ENCODE results near the gene OMD. TPM values are rescaled to one million over a fixed set of nuclear protein-coding genes. Genes with fewer than 3 reads are reported as not detected.

OMD gene
- total and polyA plus RNA-seq, 2 of the 8 experiments (the other 6 are each of a cell fraction or from before 2014, with no cell fraction given) = not detected

DNA sequence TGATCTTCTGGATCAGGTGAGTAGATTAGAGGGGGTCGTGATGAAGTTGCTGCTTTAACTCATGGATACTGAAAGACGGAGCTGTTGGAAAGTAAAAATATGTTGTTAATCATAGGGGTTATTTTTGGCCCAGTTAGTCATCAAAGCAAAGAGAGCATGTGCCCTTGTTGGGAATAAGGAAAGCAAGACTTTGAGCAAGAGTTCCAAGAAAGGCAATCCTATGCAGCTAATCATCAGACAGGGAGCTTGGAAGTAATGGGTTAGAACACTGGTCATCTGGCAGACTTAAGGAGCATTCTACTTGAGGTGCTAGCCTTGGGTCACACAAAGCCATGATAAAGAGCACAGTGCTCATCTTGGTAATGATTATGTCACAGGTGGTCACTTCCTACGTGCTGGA, 39.7 kb upstream of the OMD start (continued):
- TF ChIP-seq SIN3A (conservative IDR thresholded peaks at IDR 0.05 in 1 of 2, IDR thresholded peaks at IDR 0.05 in 1 of 2; ENCODE audit: low read depth in 1 of 2, low read length in 2 of 2) = no peak
- TF ChIP-seq CHD2 (IDR thresholded peaks at IDR 0.05; ENCODE audit: low read length) = no peak

All from H1 (cell line).